ENCODE data around the gene LRRC26. TPM values are rescaled to one million over a fixed set of nuclear protein-coding genes. Genes with fewer than 3 reads are reported as not detected.

The LRRC26 gene, protein sequence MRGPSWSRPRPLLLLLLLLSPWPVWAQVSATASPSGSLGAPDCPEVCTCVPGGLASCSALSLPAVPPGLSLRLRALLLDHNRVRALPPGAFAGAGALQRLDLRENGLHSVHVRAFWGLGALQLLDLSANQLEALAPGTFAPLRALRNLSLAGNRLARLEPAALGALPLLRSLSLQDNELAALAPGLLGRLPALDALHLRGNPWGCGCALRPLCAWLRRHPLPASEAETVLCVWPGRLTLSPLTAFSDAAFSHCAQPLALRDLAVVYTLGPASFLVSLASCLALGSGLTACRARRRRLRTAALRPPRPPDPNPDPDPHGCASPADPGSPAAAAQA
- not detected in 2 replicates for total RNA-seq (2021)
- not detected for Bru-seq, nascent RNA
- BruChase-seq, experiment 1, labeled RNA remaining after a 2-hour chase = not detected
- not detected for BruChase-seq, experiment 2, labeled RNA remaining after a 6-hour chase
- long read RNA-seq = 0 reads

GRCh38 chr9:137169896-137170358, at the start of gene LRRC26:
Gene LRRC26, minus strand, starts transcription at chr9:137170051. Its CDS starts 108 bp downstream, at chr9:137169943.
- peaks cover 64% of the 10 kb centered on the region for H3K27me3 ChIP-seq (replicated peaks; ENCODE audit: insufficient read depth, low read depth, low read length, poor library complexity)

DNA sequence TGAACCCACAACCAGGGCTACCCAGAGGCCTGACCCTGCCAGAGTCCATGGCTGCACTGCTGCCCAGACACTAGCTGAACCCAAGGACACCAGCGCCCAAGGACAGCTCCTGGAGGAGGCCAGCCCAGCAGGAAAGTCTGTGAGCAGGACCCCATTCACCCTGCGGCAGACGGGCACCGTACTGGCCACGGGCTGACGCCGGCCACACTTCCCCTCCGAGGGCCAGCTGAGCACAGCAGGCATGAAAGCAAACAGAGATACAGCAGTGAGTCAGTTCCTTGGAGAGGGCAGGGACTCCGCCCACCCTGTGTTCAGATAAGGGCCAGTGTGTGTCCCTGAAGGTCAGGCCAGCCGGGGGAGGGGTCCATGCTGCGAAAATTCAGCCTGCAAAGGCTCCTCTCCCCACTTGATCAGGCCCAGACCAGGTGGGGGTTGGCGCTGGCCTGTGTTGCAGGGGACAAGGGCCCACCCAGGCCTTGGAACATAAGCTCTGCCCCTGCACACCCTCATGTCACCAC, 49.0 kb upstream of the LRRC26 start:
- DNase-seq (ENCODE audit: low spot score) = no peak
- BruUV-seq (replicated peaks) = no TSS peak
- H3K36me3 ChIP-seq (ENCODE audit: insufficient read depth, low read length, poor library complexity, severe bottlenecking) = peaks cover 5% of the 10 kb centered on the region
- H3K4me1 ChIP-seq (ENCODE audit: insufficient read depth, low read length, poor library complexity, severe bottlenecking) = peaks cover 9% of the 10 kb centered on the region
- intact Hi-C loops (cut with micrococcal nuclease; ENCODE audit: unreplicated experiment) = no loop called here
- CTCF ChIA-PET = no interaction called here
- POLR2A ChIA-PET (ENCODE audit: low non-redundant PET) = no interaction called here
- H3K9me3 ChIP-seq (ENCODE audit: low read depth, low read length, poor library complexity, severe bottlenecking) = no peaks in the 10 kb centered on the region
- TF ChIP-seq CTCF (conservative IDR thresholded peaks at IDR 0.05; ENCODE audit: low read depth, low read length) = no peak
- no peak for TF ChIP-seq EZH2 (IDR thresholded peaks at IDR 0.05; ENCODE audit: borderline replicate concordance, low read depth, low read length, poor library complexity, severe bottlenecking)
- H3K27ac ChIP-seq (ENCODE audit: low read depth, low read length, poor library complexity, severe bottlenecking) = no peak overlapping the region
- no peaks in the 10 kb centered on the region for H3K27me3 ChIP-seq (replicated peaks; ENCODE audit: insufficient read depth, low read depth, low read length, poor library complexity)
- no peak overlapping the region for H3K4me3 ChIP-seq (ENCODE audit: low read depth, low read length, poor library complexity, severe bottlenecking)

More at GRCh38 chr9:137169896-137170358, at the start of gene LRRC26:
- peaks cover 1% of the 10 kb centered on the region for H3K4me1 ChIP-seq (ENCODE audit: insufficient read depth, low read length, poor library complexity, severe bottlenecking)
- peak within 1 kb of the TSS; percentile 32 for H3K4me3 ChIP-seq (ENCODE audit: low read depth, low read length, poor library complexity, severe bottlenecking)
- H3K27ac ChIP-seq (ENCODE audit: low read depth, low read length, poor library complexity, severe bottlenecking) = no peak within 1 kb of the TSS
- DNase-seq (ENCODE audit: low spot score) = no peak
- intact Hi-C loops (cut with micrococcal nuclease; ENCODE audit: unreplicated experiment) = no loop called here
- TF ChIP-seq CTCF (conservative IDR thresholded peaks at IDR 0.05; ENCODE audit: low read depth, low read length) (no peak), EZH2 (IDR thresholded peaks at IDR 0.05; ENCODE audit: borderline replicate concordance, low read depth, low read length, poor library complexity, severe bottlenecking) (peak; percentile 0)
- no TSS peak for BruUV-seq (replicated peaks)
- H3K36me3 ChIP-seq (ENCODE audit: insufficient read depth, low read length, poor library complexity, severe bottlenecking) = no peaks in the 10 kb centered on the region
- no peaks in the 10 kb centered on the region for H3K9me3 ChIP-seq (ENCODE audit: low read depth, low read length, poor library complexity, severe bottlenecking)
- CTCF ChIA-PET = no interaction called here
- POLR2A ChIA-PET (ENCODE audit: low non-redundant PET) = no interaction called here

DNA sequence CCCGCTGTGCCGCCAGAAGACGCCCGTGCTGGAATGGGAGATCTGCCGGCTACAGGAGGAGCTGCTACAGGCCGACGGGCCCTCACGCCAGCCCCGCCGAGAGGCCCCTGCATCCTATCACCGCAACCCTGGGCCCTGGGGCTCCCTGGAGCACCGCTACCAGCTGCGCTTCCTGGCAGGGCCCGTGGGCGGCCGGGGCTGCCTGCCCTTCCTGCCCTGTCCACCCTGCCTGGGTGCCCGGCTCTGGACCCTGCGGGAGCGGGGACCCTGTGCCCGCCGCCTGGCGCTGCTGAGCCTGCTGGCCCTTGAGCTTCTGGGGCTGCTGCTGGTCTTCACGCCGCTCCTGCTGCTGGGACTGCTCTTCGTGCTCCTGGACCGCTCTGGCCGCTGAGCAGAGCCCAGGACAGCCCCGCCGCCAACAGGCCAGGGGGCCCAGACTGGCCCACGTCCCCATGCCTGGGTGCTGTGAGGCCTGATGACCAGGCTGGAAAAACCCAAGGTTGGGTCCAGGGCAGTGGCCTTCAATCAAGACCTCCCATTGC, 48.4 kb upstream of the LRRC26 start:
- intact Hi-C loops (cut with micrococcal nuclease; ENCODE audit: unreplicated experiment) = no loop called here
- Histone ChIP-seq H3K27ac (ENCODE audit: low read depth, low read length, poor library complexity, severe bottlenecking) (peak overlapping the region; percentile 13), H3K4me3 (ENCODE audit: low read depth, low read length, poor library complexity, severe bottlenecking) (no peak overlapping the region), H3K27me3 (replicated peaks; ENCODE audit: insufficient read depth, low read depth, low read length, poor library complexity) (no peaks in the 10 kb centered on the region), H3K4me1 (ENCODE audit: insufficient read depth, low read length, poor library complexity, severe bottlenecking) (peaks cover 9% of the 10 kb centered on the region), H3K36me3 (ENCODE audit: insufficient read depth, low read length, poor library complexity, severe bottlenecking) (peaks cover 5% of the 10 kb centered on the region), H3K9me3 (ENCODE audit: low read depth, low read length, poor library complexity, severe bottlenecking) (no peaks in the 10 kb centered on the region)
- BruUV-seq (replicated peaks) = no TSS peak
- no peak for TF ChIP-seq CTCF (conservative IDR thresholded peaks at IDR 0.05; ENCODE audit: low read depth, low read length)
- no peak for TF ChIP-seq EZH2 (IDR thresholded peaks at IDR 0.05; ENCODE audit: borderline replicate concordance, low read depth, low read length, poor library complexity, severe bottlenecking)
- CTCF ChIA-PET = no interaction called here
- no peak for DNase-seq (ENCODE audit: low spot score)
- POLR2A ChIA-PET (ENCODE audit: low non-redundant PET) = no interaction called here

Data from A673 (cell line).